NCI-H128 (cell line): ENCODE data around the gene TIMP2.

Experiments
- DNase-seq: peaks from one replicate; lab custom pipeline; 2025; ENCODE audit not compliant: unreplicated experiment; lab: John Stamatoyannopoulos, UW

Gene TIMP2

GRCh38 chr17:78819806-78820792, 105.1 kb downstream of the TIMP2 start:
- DNase-seq = no peak

- DNase-seq = no peak
Observed at GRCh38 chr17:78819402-78819801, 105.8 kb downstream of the TIMP2 start.

- no peak for DNase-seq
Observed at GRCh38 chr17:78818932-78819331, 106.3 kb downstream of the TIMP2 start.

- no peak for DNase-seq
Observed at GRCh38 chr17:78818152-78818846, 106.9 kb downstream of the TIMP2 start.

- DNase-seq = no peak
Observed at GRCh38 chr17:78817123-78817522, 108.1 kb downstream of the TIMP2 start.

GRCh38 chr17:78815696-78816095, 109.5 kb downstream of the TIMP2 start:
- DNase-seq = no peak

- DNase-seq = no peak
Observed at GRCh38 chr17:78812855-78813254, 112.3 kb downstream of the TIMP2 start.

- DNase-seq = no peak
Observed at GRCh38 chr17:78808163-78808562, 117.0 kb downstream of the TIMP2 start.

GRCh38 chr17:78806451-78806850, 118.7 kb downstream of the TIMP2 start:
- no peak for DNase-seq

- DNase-seq = no peak
Observed at GRCh38 chr17:78805301-78805700, 119.9 kb downstream of the TIMP2 start.

- no peak for DNase-seq
Observed at GRCh38 chr17:78804777-78805176, 120.4 kb downstream of the TIMP2 start.

GRCh38 chr17:78803186-78803845, 121.9 kb downstream of the TIMP2 start:
- DNase-seq = no peak
